Measurements from ENCODE around the gene SYNJ2.

Gene SYNJ2

DNA sequence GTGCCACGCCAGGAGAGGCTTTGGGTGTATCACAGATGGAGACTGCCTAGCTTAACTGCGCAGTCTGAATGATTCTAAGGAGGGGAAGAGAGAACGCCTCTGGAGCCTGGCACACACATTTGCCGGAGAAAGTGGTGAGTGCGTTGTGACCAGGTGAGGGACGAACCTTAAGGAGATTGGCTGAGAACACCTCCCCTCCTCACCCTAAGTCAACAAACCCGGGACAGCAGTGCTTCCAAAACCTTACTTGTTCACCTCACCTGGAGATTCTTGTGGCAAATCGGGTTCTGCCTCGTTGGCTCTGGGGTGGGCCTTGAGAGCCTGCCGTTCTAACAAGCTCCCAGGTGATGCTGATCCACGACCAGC is 9.4 kb downstream of the SYNJ2 start:
- Histone ChIP-seq H2AFZ (ENCODE audit: low read length) (no peak overlapping the region), H4K20me1 (ENCODE audit: insufficient read depth, low read length) (no peaks in the 10 kb centered on the region), H3K27me3 (ENCODE audit: insufficient read depth, low read length) (no peaks in the 10 kb centered on the region), H3K9ac (ENCODE audit: low read length) (no peak overlapping the region), H3K9me3 (ENCODE audit: low read length) (no peaks in the 10 kb centered on the region), H3K79me2 (ENCODE audit: insufficient read depth, low read length) (no peaks in the 10 kb centered on the region), H3K4me2 (ENCODE audit: low read length) (no peak overlapping the region), H3K27ac (ENCODE audit: low read depth, low read length, poor library complexity, severe bottlenecking) (no peak overlapping the region), H3K36me3 (ENCODE audit: insufficient read depth, low read length) (no peaks in the 10 kb centered on the region), H3K4me3 (ENCODE audit: low read depth, low read length, poor library complexity, severe bottlenecking) (no peak overlapping the region), H3K4me1 (ENCODE audit: insufficient read depth, low read length, severe bottlenecking) (peaks cover 3% of the 10 kb centered on the region), H3F3A (ENCODE audit: insufficient read depth, low read length) (no peaks in the 10 kb centered on the region), H3K9me2 (ENCODE audit: low read depth, low read length) (no peaks in the 10 kb centered on the region)
- no peak for TF ChIP-seq EZH2 (IDR thresholded peaks at IDR 0.05; ENCODE audit: borderline replicate concordance, low read length)
- TF ChIP-seq, protein P1, sequence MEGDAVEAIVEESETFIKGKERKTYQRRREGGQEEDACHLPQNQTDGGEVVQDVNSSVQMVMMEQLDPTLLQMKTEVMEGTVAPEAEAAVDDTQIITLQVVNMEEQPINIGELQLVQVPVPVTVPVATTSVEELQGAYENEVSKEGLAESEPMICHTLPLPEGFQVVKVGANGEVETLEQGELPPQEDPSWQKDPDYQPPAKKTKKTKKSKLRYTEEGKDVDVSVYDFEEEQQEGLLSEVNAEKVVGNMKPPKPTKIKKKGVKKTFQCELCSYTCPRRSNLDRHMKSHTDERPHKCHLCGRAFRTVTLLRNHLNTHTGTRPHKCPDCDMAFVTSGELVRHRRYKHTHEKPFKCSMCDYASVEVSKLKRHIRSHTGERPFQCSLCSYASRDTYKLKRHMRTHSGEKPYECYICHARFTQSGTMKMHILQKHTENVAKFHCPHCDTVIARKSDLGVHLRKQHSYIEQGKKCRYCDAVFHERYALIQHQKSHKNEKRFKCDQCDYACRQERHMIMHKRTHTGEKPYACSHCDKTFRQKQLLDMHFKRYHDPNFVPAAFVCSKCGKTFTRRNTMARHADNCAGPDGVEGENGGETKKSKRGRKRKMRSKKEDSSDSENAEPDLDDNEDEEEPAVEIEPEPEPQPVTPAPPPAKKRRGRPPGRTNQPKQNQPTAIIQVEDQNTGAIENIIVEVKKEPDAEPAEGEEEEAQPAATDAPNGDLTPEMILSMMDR (IDR thresholded peaks at IDR 0.05; ENCODE audit: low read length): no peak

DNA sequence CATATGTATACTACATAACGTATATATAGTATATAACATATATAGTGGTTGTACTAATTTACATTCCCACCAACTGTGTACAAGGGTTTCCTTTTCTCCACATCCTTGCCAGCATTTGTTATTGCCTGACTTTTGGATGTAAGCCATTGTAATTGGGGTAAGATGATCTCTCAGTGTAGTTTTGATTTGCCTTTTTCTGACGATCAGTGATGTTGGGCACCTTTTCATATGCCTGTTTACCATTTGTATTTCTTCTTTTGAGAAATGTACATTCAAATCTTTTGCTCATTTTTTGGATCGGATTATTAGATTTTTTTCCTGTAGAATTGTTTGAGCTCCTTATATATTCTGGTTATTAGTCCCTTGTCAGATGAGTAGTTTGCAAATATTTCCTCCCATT is 11.4 kb downstream of the SYNJ2 start:
- Histone ChIP-seq H3K9me2 (ENCODE audit: low read depth, low read length) (no peaks in the 10 kb centered on the region), H3K79me2 (ENCODE audit: insufficient read depth, low read length) (no peaks in the 10 kb centered on the region), H3K4me3 (ENCODE audit: low read depth, low read length, poor library complexity, severe bottlenecking) (no peak overlapping the region), H2AFZ (ENCODE audit: low read length) (no peak overlapping the region), H3K9ac (ENCODE audit: low read length) (no peak overlapping the region), H3K36me3 (ENCODE audit: insufficient read depth, low read length) (no peaks in the 10 kb centered on the region), H3K9me3 (ENCODE audit: low read length) (no peaks in the 10 kb centered on the region), H3F3A (ENCODE audit: insufficient read depth, low read length) (no peaks in the 10 kb centered on the region), H3K4me1 (ENCODE audit: insufficient read depth, low read length, severe bottlenecking) (peaks cover 3% of the 10 kb centered on the region), H3K27ac (ENCODE audit: low read depth, low read length, poor library complexity, severe bottlenecking) (no peak overlapping the region), H4K20me1 (ENCODE audit: insufficient read depth, low read length) (no peaks in the 10 kb centered on the region), H3K27me3 (ENCODE audit: insufficient read depth, low read length) (no peaks in the 10 kb centered on the region), H3K4me2 (ENCODE audit: low read length) (no peak overlapping the region)
- TF ChIP-seq, protein P1 (IDR thresholded peaks at IDR 0.05; ENCODE audit: low read length): no peak
- no peak for TF ChIP-seq EZH2 (IDR thresholded peaks at IDR 0.05; ENCODE audit: borderline replicate concordance, low read length)

DNA sequence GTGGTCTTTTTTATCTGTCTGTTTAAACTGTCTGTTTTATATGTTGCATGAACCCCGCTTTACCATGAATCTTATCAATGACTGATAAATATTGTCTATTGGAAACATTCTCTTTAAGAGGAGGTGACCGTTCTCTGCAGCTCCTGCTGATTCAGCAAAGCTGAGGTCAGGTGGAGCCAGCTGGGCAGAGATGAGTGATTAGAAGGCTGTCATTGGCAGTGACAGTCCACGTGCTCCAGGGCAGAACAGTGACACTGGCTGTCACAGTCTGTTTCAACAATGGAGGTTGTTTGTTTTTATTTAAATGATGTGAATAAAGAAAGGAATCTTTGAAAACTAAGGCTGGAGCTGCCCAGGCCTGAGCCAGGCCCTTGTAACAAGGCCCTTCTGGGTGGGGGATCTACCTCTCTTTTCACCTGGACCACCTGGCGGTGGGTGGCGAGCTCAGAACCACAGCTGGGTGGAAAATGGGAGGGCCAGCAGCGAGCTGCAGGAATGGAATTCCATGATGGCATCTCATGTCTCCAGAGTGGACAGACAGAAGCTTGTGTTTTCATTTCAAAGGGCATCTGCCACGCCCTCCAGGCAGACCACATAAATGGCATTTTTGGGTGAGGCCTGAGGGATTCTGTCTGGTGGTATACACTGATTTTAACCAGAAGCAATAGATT is 12.6 kb downstream of the SYNJ2 start:
- Histone ChIP-seq H2AFZ (ENCODE audit: low read length) (no peak overlapping the region), H3F3A (ENCODE audit: insufficient read depth, low read length) (no peaks in the 10 kb centered on the region), H3K4me2 (ENCODE audit: low read length) (no peak overlapping the region), H3K9ac (ENCODE audit: low read length) (no peak overlapping the region), H3K9me2 (ENCODE audit: low read depth, low read length) (no peaks in the 10 kb centered on the region), H3K4me3 (ENCODE audit: low read depth, low read length, poor library complexity, severe bottlenecking) (no peak overlapping the region), H3K79me2 (ENCODE audit: insufficient read depth, low read length) (no peaks in the 10 kb centered on the region), H3K9me3 (ENCODE audit: low read length) (no peaks in the 10 kb centered on the region), H3K27ac (ENCODE audit: low read depth, low read length, poor library complexity, severe bottlenecking) (no peak overlapping the region), H3K36me3 (ENCODE audit: insufficient read depth, low read length) (no peaks in the 10 kb centered on the region), H3K27me3 (ENCODE audit: insufficient read depth, low read length) (no peaks in the 10 kb centered on the region), H3K4me1 (ENCODE audit: insufficient read depth, low read length, severe bottlenecking) (peaks cover 3% of the 10 kb centered on the region), H4K20me1 (ENCODE audit: insufficient read depth, low read length) (no peaks in the 10 kb centered on the region)
- TF ChIP-seq EZH2 (IDR thresholded peaks at IDR 0.05; ENCODE audit: borderline replicate concordance, low read length): no peak
- TF ChIP-seq, protein P1 (IDR thresholded peaks at IDR 0.05; ENCODE audit: low read length): no peak
